Neutrophil (primary cell): ENCODE results near the gene PRKG1.

ENCODE experiments used
- H3K27ac ChIP-seq: fragments of 200-600 bp; sonication (generic); 2 replicates; pipeline ENCODE4 v1.5.1; 2016; ENCODE audit warnings: mild to moderate bottlenecking, moderate library complexity
- H3K27me3 ChIP-seq: fragments of 200-600 bp; sonication (generic); 2 replicates; pipeline ENCODE4 v1.6.0; 2016; ENCODE audit warnings: mild to moderate bottlenecking
- H3K36me3 ChIP-seq: fragments of 200-600 bp; sonication (generic); 2 replicates; pipeline ENCODE4 v1.5.1; 2017
- H3K4me1 ChIP-seq, 2 experiments: fragments of 200-600 bp in 1 of 2; sonication (generic) in 1 of 2; 1 replicate in 1 of 2; 2 replicates in 1 of 2; pipeline versions ENCODE4 v1.5.1 to v1.6.1; 2013 to 2016; ENCODE audit warnings: low read depth in 1 of 2, low read length in 1 of 2, mild to moderate bottlenecking in 1 of 2, moderate library complexity in 1 of 2; ENCODE audit not compliant: control insufficient read depth in 1 of 2, insufficient read depth in 1 of 2
- H3K4me3 ChIP-seq, 2 experiments: fragments of 200-600 bp in 1 of 2; sonication (generic) in 1 of 2; 1 replicate in 1 of 2; 2 replicates in 1 of 2; pipeline ENCODE4 v1.5.1; 2013 to 2016; ENCODE audit warnings: low read depth in 1 of 2, low read length in 1 of 2, mild to moderate bottlenecking in 1 of 2, moderate library complexity in 1 of 2
- H3K9me3 ChIP-seq: fragments of 200-600 bp; sonication (generic); 2 replicates; pipeline ENCODE4 v1.5.1; 2016
- TF ChIP-seq, protein P1 (sequence below): fragments of 200-600 bp; sonication (generic); IDR thresholded peaks from 2 replicates; pipeline ENCODE4 v1.5.1; 2016; ENCODE audit warnings: antibody characterized with exemption

Gene PRKG1

DNA sequence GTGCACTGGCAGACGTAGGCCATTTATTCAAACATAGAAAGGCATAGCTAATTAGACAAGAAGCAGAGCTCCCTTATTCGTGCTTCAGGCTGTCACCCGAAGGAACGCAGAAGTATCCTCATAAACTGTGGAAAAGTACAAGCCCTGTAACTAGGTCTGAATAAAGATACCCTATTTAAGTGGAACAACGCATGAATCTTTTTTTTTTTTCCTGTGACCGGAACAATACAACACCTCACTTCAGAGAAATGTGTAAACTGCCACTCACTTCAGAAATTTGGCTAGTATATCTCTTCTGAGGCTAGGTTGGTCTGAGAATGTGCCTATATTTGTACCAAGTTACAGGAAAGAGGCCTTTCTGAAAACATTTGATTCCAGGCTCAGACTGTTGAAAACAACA lies 633.1 kb downstream of the PRKG1 start:
- no peaks in the 10 kb centered on the region for H3K9me3 ChIP-seq
- no peaks in the 10 kb centered on the region for H3K27me3 ChIP-seq
- no peaks in the 10 kb centered on the region for H3K36me3 ChIP-seq
- H3K27ac ChIP-seq = no peak overlapping the region
- H3K4me1 ChIP-seq = no peaks in the 10 kb centered on the region
- H3K4me3 ChIP-seq = no peak overlapping the region
- TF ChIP-seq, protein P1, sequence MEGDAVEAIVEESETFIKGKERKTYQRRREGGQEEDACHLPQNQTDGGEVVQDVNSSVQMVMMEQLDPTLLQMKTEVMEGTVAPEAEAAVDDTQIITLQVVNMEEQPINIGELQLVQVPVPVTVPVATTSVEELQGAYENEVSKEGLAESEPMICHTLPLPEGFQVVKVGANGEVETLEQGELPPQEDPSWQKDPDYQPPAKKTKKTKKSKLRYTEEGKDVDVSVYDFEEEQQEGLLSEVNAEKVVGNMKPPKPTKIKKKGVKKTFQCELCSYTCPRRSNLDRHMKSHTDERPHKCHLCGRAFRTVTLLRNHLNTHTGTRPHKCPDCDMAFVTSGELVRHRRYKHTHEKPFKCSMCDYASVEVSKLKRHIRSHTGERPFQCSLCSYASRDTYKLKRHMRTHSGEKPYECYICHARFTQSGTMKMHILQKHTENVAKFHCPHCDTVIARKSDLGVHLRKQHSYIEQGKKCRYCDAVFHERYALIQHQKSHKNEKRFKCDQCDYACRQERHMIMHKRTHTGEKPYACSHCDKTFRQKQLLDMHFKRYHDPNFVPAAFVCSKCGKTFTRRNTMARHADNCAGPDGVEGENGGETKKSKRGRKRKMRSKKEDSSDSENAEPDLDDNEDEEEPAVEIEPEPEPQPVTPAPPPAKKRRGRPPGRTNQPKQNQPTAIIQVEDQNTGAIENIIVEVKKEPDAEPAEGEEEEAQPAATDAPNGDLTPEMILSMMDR = no peak

DNA sequence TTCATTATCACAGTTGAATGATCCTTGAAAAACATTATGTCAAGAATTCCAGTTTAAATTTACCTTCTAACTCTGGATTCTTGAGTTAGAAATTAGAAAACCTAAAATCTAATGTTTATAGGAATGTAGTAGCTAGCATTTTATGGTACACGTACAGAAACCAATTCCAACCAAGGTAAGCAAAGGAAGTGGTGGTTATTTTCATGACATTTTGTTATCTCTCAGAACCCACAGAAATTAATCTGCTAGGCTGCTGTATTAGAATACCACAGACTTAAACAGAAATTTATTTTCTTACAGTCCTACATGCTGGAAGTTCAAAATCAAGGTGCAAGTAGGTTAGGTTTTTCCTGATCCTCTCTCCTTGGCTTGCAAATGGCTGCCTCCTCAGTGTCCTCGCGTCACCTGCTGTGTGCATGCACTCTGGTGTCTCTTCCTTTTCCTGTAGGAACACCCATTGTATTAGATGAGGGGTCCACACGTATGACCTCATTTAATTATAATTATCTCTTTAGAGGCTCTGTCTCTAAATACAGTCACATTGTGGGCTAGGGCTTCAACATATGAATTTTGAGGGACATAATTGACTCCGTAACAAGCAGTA lies 633.6 kb downstream of the PRKG1 start:
- Histone ChIP-seq H3K27ac (no peak overlapping the region), H3K36me3 (no peaks in the 10 kb centered on the region), H3K4me3 (no peak overlapping the region), H3K4me1 (no peaks in the 10 kb centered on the region), H3K9me3 (no peaks in the 10 kb centered on the region), H3K27me3 (no peaks in the 10 kb centered on the region)
- TF ChIP-seq, protein P1 = no peak

DNA sequence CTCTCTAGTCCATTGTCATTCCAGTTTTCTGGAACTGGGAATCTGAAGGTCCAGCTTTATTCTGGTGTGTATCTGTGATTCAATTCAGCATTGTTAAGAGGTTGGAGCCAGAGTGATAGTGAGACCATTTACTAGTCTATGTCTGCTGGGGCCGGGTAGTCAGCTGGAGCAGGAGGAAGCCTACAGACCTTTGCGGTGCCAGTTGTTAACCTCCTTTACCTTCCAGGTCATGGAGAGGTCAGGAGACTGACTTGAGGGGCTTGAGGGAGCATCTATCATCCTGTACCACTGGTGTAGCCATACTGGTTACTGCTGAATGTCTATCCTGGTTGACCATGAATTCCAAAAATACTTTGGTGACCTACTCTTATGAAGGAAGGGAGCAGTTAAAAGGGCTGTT lies 634.3 kb downstream of the PRKG1 start:
- TF ChIP-seq, protein P1 = no peak

DNA sequence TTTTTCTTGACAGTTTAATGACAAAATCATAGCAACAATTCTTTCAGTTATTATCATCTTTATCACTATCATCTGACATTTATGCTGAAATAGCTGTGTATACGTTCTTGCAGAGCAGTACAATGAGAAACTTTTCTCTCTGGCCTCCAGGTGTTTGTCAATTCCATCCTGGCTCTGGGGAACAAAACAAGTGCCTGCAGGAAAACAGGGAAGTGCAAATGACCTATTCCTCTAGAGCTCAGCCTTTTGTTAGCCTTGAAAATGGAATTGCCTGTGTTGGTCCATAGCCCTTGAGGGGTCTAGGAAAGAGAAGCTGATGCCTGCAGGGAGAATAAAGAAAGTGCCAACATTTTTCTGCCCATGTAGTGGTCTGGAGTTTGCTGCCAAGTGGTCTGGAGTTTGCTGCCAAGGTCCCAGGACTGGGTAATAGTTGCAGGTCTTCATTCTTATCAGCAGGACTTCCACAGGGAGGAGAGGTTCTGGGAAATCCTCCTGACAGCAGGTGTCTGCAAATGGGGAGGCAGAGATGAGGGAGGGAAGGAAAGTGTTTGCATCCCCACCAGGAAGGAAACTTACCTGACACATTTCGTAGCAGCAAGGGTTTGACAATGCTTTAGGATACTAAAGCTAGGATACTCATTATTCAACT lies 635.2 kb downstream of the PRKG1 start:
- H3K4me3 ChIP-seq = no peak overlapping the region
- no peaks in the 10 kb centered on the region for H3K36me3 ChIP-seq
- no peaks in the 10 kb centered on the region for H3K4me1 ChIP-seq
- H3K27ac ChIP-seq = no peak overlapping the region
- H3K27me3 ChIP-seq = no peaks in the 10 kb centered on the region
- H3K9me3 ChIP-seq = no peaks in the 10 kb centered on the region
- TF ChIP-seq, protein P1 = no peak

More for the DNA sequence above, 634.3 kb downstream of the PRKG1 start:
- no peaks in the 10 kb centered on the region for H3K9me3 ChIP-seq
- no peaks in the 10 kb centered on the region for H3K36me3 ChIP-seq
- no peaks in the 10 kb centered on the region for H3K27me3 ChIP-seq
- no peak overlapping the region for H3K4me3 ChIP-seq
- H3K27ac ChIP-seq = no peak overlapping the region
- no peaks in the 10 kb centered on the region for H3K4me1 ChIP-seq

DNA sequence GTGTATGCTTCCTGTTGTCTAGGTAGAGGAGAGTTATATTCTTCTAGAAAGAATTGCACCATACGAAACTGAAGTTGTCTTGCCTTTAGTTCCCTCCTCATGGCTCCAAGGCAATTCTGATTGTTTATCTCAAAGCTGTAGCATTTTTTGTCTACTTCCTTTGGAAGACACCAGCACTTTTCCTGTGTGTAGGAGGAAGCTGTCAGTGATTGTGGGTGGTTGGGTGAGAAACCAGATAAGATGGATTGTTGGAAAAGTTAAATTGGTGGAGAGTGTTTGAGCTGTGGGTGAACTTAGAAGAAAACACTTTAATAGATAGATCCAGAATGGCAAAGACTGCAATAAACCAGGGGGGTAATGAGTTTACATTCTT lies 637.2 kb downstream of the PRKG1 start:
- no peaks in the 10 kb centered on the region for H3K27me3 ChIP-seq
- no peaks in the 10 kb centered on the region for H3K4me1 ChIP-seq
- H3K4me3 ChIP-seq = no peak overlapping the region
- H3K27ac ChIP-seq = no peak overlapping the region
- H3K36me3 ChIP-seq = no peaks in the 10 kb centered on the region
- TF ChIP-seq, protein P1 = no peak
- no peaks in the 10 kb centered on the region for H3K9me3 ChIP-seq
